Immature natural killer cell (primary cell): ENCODE measurements around the gene LAMB3. TPM values are rescaled to one million over a fixed set of nuclear protein-coding genes. Genes with fewer than 3 reads are reported as not detected.

ENCODE experiments used
- DNase-seq, 3 donors: peaks; one replicate each; pipeline ENCODE4 v3.0.0; 2022; ENCODE audit warnings: mixed read lengths in 1 of 3
- H3K27ac Mint-ChIP-seq, 6 donors: one replicate each; pipeline ENCODE4 v1.8.0; 2020; ENCODE audit warnings: mixed read lengths in 6 of 6, mild to moderate bottlenecking in 5 of 6, inconsistent platforms in 4 of 6, moderate library complexity in 3 of 6
- H3K27me3 Mint-ChIP-seq, 3 donors: one replicate each; pipeline ENCODE4 v1.8.0; 2020 to 2021; ENCODE audit warnings: low read depth in 3 of 3, mild to moderate bottlenecking in 3 of 3, mixed read lengths in 3 of 3, moderate library complexity in 3 of 3, inconsistent platforms in 1 of 3
- H3K36me3 Mint-ChIP-seq, 3 donors: one replicate each; pipeline ENCODE4 v1.8.0; 2020; ENCODE audit warnings: mixed read lengths in 3 of 3, inconsistent platforms in 2 of 3, mild to moderate bottlenecking in 2 of 3
- H3K4me1 Mint-ChIP-seq, 2 donors: one replicate each; pipeline ENCODE4 v1.8.0; 2020; ENCODE audit warnings: inconsistent platforms in 2 of 2, mild to moderate bottlenecking in 2 of 2, mixed read lengths in 2 of 2, moderate library complexity in 1 of 2
- H3K4me3 Mint-ChIP-seq, 5 donors: one replicate each; pipeline ENCODE4 v1.8.0; 2020; ENCODE audit warnings: mild to moderate bottlenecking in 5 of 5, mixed read lengths in 5 of 5, inconsistent platforms in 3 of 5, moderate library complexity in 3 of 5
- H3K9me3 Mint-ChIP-seq, 6 donors: one replicate each; pipeline ENCODE4 v1.8.0; 2020; ENCODE audit warnings: mild to moderate bottlenecking in 6 of 6, mixed read lengths in 6 of 6, inconsistent platforms in 4 of 6, moderate library complexity in 3 of 6
- polyA plus RNA-seq, 3 donors: library from polyadenylated mRNA; unstranded; fragments of 300-500 nt; fragmentation: Illumina TruSeq; gene quantifications; one replicate each; pipeline ENCODE4 v1.2.3, GENCODE V29; 2021

LAMB3 gene
- polyA plus RNA-seq, 3 donors from 2014 or later = 0.58 to 1.6 TPM; not detected in 1

DNA sequence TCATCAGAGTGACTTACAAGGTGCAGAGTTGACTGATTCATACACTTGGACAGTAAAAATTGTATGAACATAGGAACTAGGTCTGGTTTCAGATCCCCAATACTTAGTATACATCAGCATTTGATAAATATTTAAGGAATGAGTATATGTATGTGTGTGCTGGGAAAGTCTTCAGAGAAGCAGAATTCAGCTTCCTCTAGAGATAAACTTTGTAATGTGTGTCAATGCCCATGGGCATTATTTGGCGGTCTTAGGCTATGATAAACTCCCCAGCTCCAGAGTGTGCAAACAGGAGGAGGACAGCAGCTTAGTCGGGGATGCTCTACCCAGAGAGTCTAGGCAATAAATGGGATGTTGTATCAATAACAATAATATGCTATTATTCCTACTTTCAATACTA is 71.6 kb downstream of the LAMB3 start:
- no peaks in the 10 kb centered on the region for H3K36me3 Mint-ChIP-seq
- no peak for DNase-seq
- H3K27ac Mint-ChIP-seq = no peak overlapping the region
- H3K9me3 Mint-ChIP-seq = no peaks in the 10 kb centered on the region
- H3K27me3 Mint-ChIP-seq = peaks cover 0 to 3% (median 2%) of the 10 kb centered on the region in 3 donors
- no peaks in the 10 kb centered on the region for H3K4me1 Mint-ChIP-seq
- no peak overlapping the region for H3K4me3 Mint-ChIP-seq

DNA sequence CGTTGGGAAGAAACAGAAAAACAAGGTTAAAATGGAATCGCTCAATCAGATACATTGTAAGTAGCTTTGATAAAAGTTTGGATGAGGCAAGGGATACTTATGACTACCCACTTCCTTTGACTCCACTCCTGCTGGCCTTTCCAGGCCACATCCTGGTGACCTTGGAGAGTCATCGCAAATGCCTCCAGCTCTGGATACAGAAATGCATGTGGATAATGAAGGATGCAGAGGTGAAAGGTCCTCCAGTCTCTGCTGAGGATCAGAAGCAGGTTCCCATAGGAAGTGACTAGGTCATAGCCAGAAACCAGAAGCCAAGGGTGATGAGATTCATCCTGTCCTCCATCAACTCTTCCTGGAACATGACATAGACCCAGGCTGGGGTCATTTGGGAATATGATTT is 74.9 kb downstream of the LAMB3 start:
- no peaks in the 10 kb centered on the region for H3K4me1 Mint-ChIP-seq
- H3K4me3 Mint-ChIP-seq = no peak overlapping the region
- H3K27ac Mint-ChIP-seq = no peak overlapping the region
- no peaks in the 10 kb centered on the region for H3K9me3 Mint-ChIP-seq
- no peaks in the 10 kb centered on the region for H3K36me3 Mint-ChIP-seq
- DNase-seq = no peak
- H3K27me3 Mint-ChIP-seq = peaks cover 2 to 8% (median 3%) of the 10 kb centered on the region in 3 donors

GRCh38 chr1:209576392-209577197 is 75.6 kb downstream of the LAMB3 start:
- Mint-ChIP-seq H3K4me1 (no peaks in the 10 kb centered on the region), H3K27ac (no peak overlapping the region), H3K4me3 (no peak overlapping the region), H3K36me3 (no peaks in the 10 kb centered on the region), H3K27me3 (peaks cover 2 to 9% (median 3%) of the 10 kb centered on the region in 3 donors), H3K9me3 (no peaks in the 10 kb centered on the region)
- DNase-seq = peak; percentile 36 to 46 (median 42)

- Mint-ChIP-seq H3K36me3 (no peaks in the 10 kb centered on the region), H3K27me3 (peaks cover 2 to 18% (median 10%) of the 10 kb centered on the region in 3 donors), H3K4me3 (no peak overlapping the region), H3K4me1 (peaks cover 6 to 8% of the 10 kb centered on the region in 2 donors), H3K9me3 (no peaks in the 10 kb centered on the region), H3K27ac (no peak overlapping the region)
- DNase-seq = no peak
These were observed 81.5 kb downstream of the LAMB3 start for GRCh38 chr1:209570743-209571142.

- no peaks in the 10 kb centered on the region for H3K9me3 Mint-ChIP-seq
- peak overlapping the region in 3 of 5 donors; percentile 16 to 63 (median 42) for H3K4me3 Mint-ChIP-seq
- peaks cover 4 to 18% (median 10%) of the 10 kb centered on the region in 3 donors for H3K27me3 Mint-ChIP-seq
- no peak overlapping the region for H3K27ac Mint-ChIP-seq
- peaks cover 6 to 8% of the 10 kb centered on the region in 2 donors for H3K4me1 Mint-ChIP-seq
- H3K36me3 Mint-ChIP-seq = no peaks in the 10 kb centered on the region
- DNase-seq = peak; percentile 32 to 51 (median 39)
These were observed 82.6 kb downstream of the LAMB3 start for GRCh38 chr1:209569455-209570207.

DNA sequence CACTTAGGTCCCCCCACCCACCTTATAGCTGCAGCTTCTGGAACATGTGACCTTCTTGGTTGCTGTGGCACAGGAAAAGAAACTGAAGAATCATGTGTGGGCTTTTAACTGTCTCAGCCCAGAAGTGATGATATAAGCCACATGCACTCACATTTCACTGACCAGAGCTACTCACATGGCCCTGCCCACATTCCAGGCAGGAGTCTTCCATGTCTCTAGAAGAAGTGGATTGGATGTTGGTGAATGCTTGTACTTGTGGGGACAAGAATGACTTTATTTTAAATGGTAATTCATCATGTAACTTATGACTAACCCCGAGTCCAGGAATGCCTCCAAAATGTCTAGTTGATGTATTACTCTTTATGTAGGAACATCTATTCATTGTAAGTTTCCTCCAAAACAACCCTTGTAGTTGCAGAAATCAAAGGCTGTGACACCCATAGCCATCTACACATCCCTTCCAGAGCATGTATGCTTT is 84.5 kb downstream of the LAMB3 start:
- H3K27ac Mint-ChIP-seq = no peak overlapping the region
- no peak overlapping the region for H3K4me3 Mint-ChIP-seq
- H3K9me3 Mint-ChIP-seq = no peaks in the 10 kb centered on the region
- peaks cover 7 to 15% (median 8%) of the 10 kb centered on the region in 3 donors for H3K27me3 Mint-ChIP-seq
- H3K4me1 Mint-ChIP-seq = peaks cover 6 to 8% of the 10 kb centered on the region in 2 donors
- no peak for DNase-seq
- H3K36me3 Mint-ChIP-seq = no peaks in the 10 kb centered on the region

- Mint-ChIP-seq H3K9me3 (no peaks in the 10 kb centered on the region), H3K4me3 (no peak overlapping the region), H3K36me3 (no peaks in the 10 kb centered on the region), H3K4me1 (peaks cover 6 to 8% of the 10 kb centered on the region in 2 donors), H3K27ac (no peak overlapping the region), H3K27me3 (peaks cover 6 to 12% (median 7%) of the 10 kb centered on the region in 3 donors)
- DNase-seq = peak; percentile 30 to 53 (median 41)
These were observed 86.2 kb downstream of the LAMB3 start for GRCh38 chr1:209565759-209566678.

Other genes starting within 250 kb of the LAMB3 start
- not detected for gene CAMK1G, start 68.7 kb downstream of the LAMB3 start, polyA plus RNA-seq
- gene G0S2, start 23.0 kb upstream of the LAMB3 start, polyA plus RNA-seq = 1 to 10 TPM in 1 of 3 donors, under 1 TPM in 1, not detected in 1; 0.59 to 3.1 TPM
- not detected for gene HSD11B1, start 52.4 kb upstream of the LAMB3 start, polyA plus RNA-seq
- 100 to 1,000 TPM; 232 to 341 (median 287) TPM for gene TRAF3IP3, start 103.6 kb upstream of the LAMB3 start, polyA plus RNA-seq
- under 1 TPM in 2 of 3 donors, not detected in 1; 0.18 to 0.84 TPM for gene C1orf74, start 132.1 kb upstream of the LAMB3 start, polyA plus RNA-seq
- 1 to 10 TPM in 2 of 3 donors, not detected in 1; 5.2 TPM for gene IRF6, start 153.7 kb upstream of the LAMB3 start, polyA plus RNA-seq
- 1 to 10 TPM; 2.6 to 3.7 (median 3.2) TPM for gene UTP25, start 175.5 kb upstream of the LAMB3 start, polyA plus RNA-seq